GM23338 (cell line): ENCODE data around the gene PCBP3. TPM values are rescaled to one million over a fixed set of nuclear protein-coding genes. Genes with fewer than 3 reads are reported as not detected.

ENCODE experiments used
- ATAC-seq: fragments of 200-7000 bp; cut with Tn5 transposase; 3 replicates; pipeline ENCODE4 v1.9.1; 2020
- DNase-seq: peaks from one replicate; pipeline ENCODE4 v3.0.0-alpha.2; 2015; ENCODE audit warnings: low spot score
- H2AFZ ChIP-seq: fragments of 200-600 bp; sonication (generic); 2 replicates; pipeline ENCODE4 v1.8.0; 2016; ENCODE audit warnings: antibody characterized with exemption, mild to moderate bottlenecking, moderate library complexity
- H3F3A ChIP-seq: fragments of 200-600 bp; sonication (generic); replicated peaks from 2 replicates; pipeline ENCODE4 v1.8.0; 2017; ENCODE audit warnings: antibody characterized with exemption, mixed run types, low read depth
- H3K27ac ChIP-seq: fragments of 200-600 bp; sonication (generic); 2 replicates; pipeline ENCODE4 v1.6.1; 2016; ENCODE audit warnings: low read depth
- H3K27me3 ChIP-seq: fragments of 200-600 bp; sonication (generic); 2 replicates; pipeline ENCODE4 v1.8.0; 2016; ENCODE audit warnings: mild to moderate bottlenecking, mixed run types, moderate library complexity; ENCODE audit not compliant: insufficient read depth
- H3K36me3 ChIP-seq: fragments of 200-600 bp; sonication (generic); 2 replicates; pipeline ENCODE4 v1.8.0; 2016; ENCODE audit warnings: mild to moderate bottlenecking; ENCODE audit not compliant: insufficient read depth
- H3K4me1 ChIP-seq: fragments of 200-600 bp; sonication (generic); 2 replicates; pipeline ENCODE4 v1.8.0; 2016; ENCODE audit warnings: mild to moderate bottlenecking, moderate library complexity; ENCODE audit not compliant: insufficient read depth
- H3K4me2 ChIP-seq: fragments of 200-600 bp; sonication (generic); 2 replicates; pipeline ENCODE4 v1.7.1; 2017; ENCODE audit warnings: mixed run types
- H3K4me3 ChIP-seq: fragments of 200-600 bp; sonication (generic); 2 replicates; pipeline ENCODE4 v1.6.1; 2016; ENCODE audit warnings: mixed run types
- H3K79me2 ChIP-seq: fragments of 200-600 bp; sonication (generic); replicated peaks from 2 replicates; pipeline ENCODE4 v1.8.0; 2017; ENCODE audit warnings: mild to moderate bottlenecking; ENCODE audit not compliant: insufficient read depth
- H3K9me2 ChIP-seq: fragments of 200-600 bp; sonication (generic); 2 replicates; pipeline ENCODE4 v1.8.0; 2017; ENCODE audit not compliant: insufficient read depth
- H4K20me1 ChIP-seq: fragments of 200-600 bp; sonication (generic); replicated peaks from 2 replicates; pipeline ENCODE4 v1.8.0; 2017; ENCODE audit warnings: mild to moderate bottlenecking; ENCODE audit not compliant: insufficient read depth
- H3K27ac Mint-ChIP-seq: 2 replicates; pipeline ENCODE4 v1.8.0; 2020; ENCODE audit warnings: inconsistent platforms, mild to moderate bottlenecking, moderate library complexity, mixed read lengths
- H3K27me3 Mint-ChIP-seq: 3 replicates; pipeline ENCODE4 v1.8.0; 2022; ENCODE audit warnings: low read depth, mild to moderate bottlenecking, moderate library complexity, mixed read lengths, inconsistent platforms; ENCODE audit not compliant: insufficient read depth, poor library complexity
- H3K36me3 Mint-ChIP-seq: 3 replicates; pipeline ENCODE4 v1.8.0; 2021; ENCODE audit warnings: low read depth, mild to moderate bottlenecking, inconsistent platforms, moderate library complexity, mixed read lengths
- H3K4me1 Mint-ChIP-seq: 3 replicates; pipeline ENCODE4 v1.8.0; 2020; ENCODE audit warnings: mild to moderate bottlenecking, inconsistent platforms, mixed read lengths
- H3K4me3 Mint-ChIP-seq: 3 replicates; pipeline ENCODE4 v1.8.0; 2021; ENCODE audit warnings: moderate library complexity, mild to moderate bottlenecking, inconsistent platforms, mixed read lengths
- H3K9me3 Mint-ChIP-seq: 3 replicates; pipeline ENCODE4 v1.8.0; 2020; ENCODE audit warnings: moderate library complexity, mild to moderate bottlenecking, inconsistent platforms, mixed read lengths
- CTCF ChIP-seq, 2 experiments: fragments of 200-600 bp in 1 of 2; sonication (generic) in 1 of 2; conservative IDR thresholded peaks; 2 replicates each; pipeline versions ENCODE4 v1.5.1 to v1.6.1; 2016 to 2017; ENCODE audit warnings: antibody characterized with exemption in 2 of 2, low read depth in 2 of 2, mild to moderate bottlenecking in 2 of 2, moderate library complexity in 1 of 2
- EZH2 ChIP-seq: fragments of 200-600 bp; sonication (generic); IDR thresholded peaks from one replicate; pipeline ENCODE4 v1.8.0; 2017; ENCODE audit warnings: antibody characterized with exemption, mild to moderate bottlenecking, low read depth; ENCODE audit not compliant: unreplicated experiment
- EZH2phosphoT487 ChIP-seq: fragments of 200-600 bp; sonication (generic); IDR thresholded peaks from one replicate; pipeline ENCODE4 v1.8.1; 2018; ENCODE audit warnings: antibody characterized with exemption; ENCODE audit not compliant: unreplicated experiment
- REST ChIP-seq: IDR thresholded peaks from one replicate; pipeline ENCODE4 v1.6.1; 2018; ENCODE audit warnings: antibody characterized with exemption; ENCODE audit not compliant: unreplicated experiment
- ZNF462 ChIP-seq: fragments of 250-450 bp; sonication (Bioruptor Pico); IDR thresholded peaks from 2 replicates; pipeline ENCODE4 v1.5.0; 2020; ENCODE audit warnings: mild to moderate bottlenecking, moderate library complexity
- polyA plus RNA-seq: library from polyadenylated mRNA; unstranded; fragments of >200 nt; fragmentation: Nextera tagmentation; extraction: Ambion mirVana; gene quantifications from 2 replicates; pipeline ENCODE4 v1.2.1, GENCODE V29; 2016
- total RNA-seq: library from RNA; depleted of rRNA; stranded (reverse); fragments of >200 nt; shearing (Covaris generic); gene quantifications from 2 replicates; pipeline ENCODE4 v1.2.3, GENCODE V29; 2014

The PCBP3 gene
- total and polyA plus RNA-seq, 2 experiments from 2014 or later = 7.1 to 9.1 TPM

- no peak overlapping the region for H3K4me3 ChIP-seq
- H3K79me2 ChIP-seq = no peaks in the 10 kb centered on the region
- no peak overlapping the region for H2AFZ ChIP-seq
- no peaks in the 10 kb centered on the region for H3K27me3 ChIP-seq
- H3F3A ChIP-seq = no peaks in the 10 kb centered on the region
- ATAC-seq (no peak), DNase-seq (no peak)
- no peak overlapping the region for H3K27ac ChIP-seq
- no peak overlapping the region for H3K4me2 ChIP-seq
- no peaks in the 10 kb centered on the region for H3K9me2 ChIP-seq
- no peaks in the 10 kb centered on the region for H3K4me1 ChIP-seq
- peaks cover 17% of the 10 kb centered on the region for H3K36me3 Mint-ChIP-seq
- H3K27me3 Mint-ChIP-seq = peaks cover 8% of the 10 kb centered on the region
- TF ChIP-seq EZH2 = no peak
- no peak for TF ChIP-seq REST
- no peak for TF ChIP-seq EZH2phosphoT487
- no peaks in the 10 kb centered on the region for H4K20me1 ChIP-seq
- H3K4me1 Mint-ChIP-seq = no peaks in the 10 kb centered on the region; the same call in 2 of the 3 replicates
- H3K9me3 Mint-ChIP-seq = peaks cover 40% of the 10 kb centered on the region
- no peak overlapping the region for H3K4me3 Mint-ChIP-seq
- no peaks in the 10 kb centered on the region for H3K36me3 ChIP-seq
- no peak overlapping the region for H3K27ac Mint-ChIP-seq
Measured at GRCh38 chr21:45932922-45933502, 289.5 kb downstream of the PCBP3 start.

- Mint-ChIP-seq H3K36me3 (peaks cover 17% of the 10 kb centered on the region), H3K27me3 (peaks cover 8% of the 10 kb centered on the region), H3K9me3 (peaks cover 40% of the 10 kb centered on the region), H3K4me3 (no peak overlapping the region), H3K27ac (no peak overlapping the region), H3K4me1 (no peaks in the 10 kb centered on the region; the same call in 2 of the 3 replicates)
- Histone ChIP-seq H3F3A (no peaks in the 10 kb centered on the region), H3K79me2 (no peaks in the 10 kb centered on the region), H3K27ac (no peak overlapping the region), H3K9me2 (no peaks in the 10 kb centered on the region), H2AFZ (no peak overlapping the region), H3K4me1 (no peaks in the 10 kb centered on the region), H3K4me3 (no peak overlapping the region), H3K36me3 (no peaks in the 10 kb centered on the region), H3K27me3 (no peaks in the 10 kb centered on the region), H3K4me2 (no peak overlapping the region), H4K20me1 (no peaks in the 10 kb centered on the region)
- no peak for ATAC-seq
- DNase-seq = no peak
- no peak for TF ChIP-seq CTCF (conservative IDR thresholded peaks at IDR 0.05; ENCODE audit: low read depth in 2 of 2)
- no peak for TF ChIP-seq REST
- no peak for TF ChIP-seq ZNF462
Measured at GRCh38 chr21:45934085-45934484, 290.6 kb downstream of the PCBP3 start.
